ENCODE data around the gene RNF19B.

The RNF19B gene

DNA sequence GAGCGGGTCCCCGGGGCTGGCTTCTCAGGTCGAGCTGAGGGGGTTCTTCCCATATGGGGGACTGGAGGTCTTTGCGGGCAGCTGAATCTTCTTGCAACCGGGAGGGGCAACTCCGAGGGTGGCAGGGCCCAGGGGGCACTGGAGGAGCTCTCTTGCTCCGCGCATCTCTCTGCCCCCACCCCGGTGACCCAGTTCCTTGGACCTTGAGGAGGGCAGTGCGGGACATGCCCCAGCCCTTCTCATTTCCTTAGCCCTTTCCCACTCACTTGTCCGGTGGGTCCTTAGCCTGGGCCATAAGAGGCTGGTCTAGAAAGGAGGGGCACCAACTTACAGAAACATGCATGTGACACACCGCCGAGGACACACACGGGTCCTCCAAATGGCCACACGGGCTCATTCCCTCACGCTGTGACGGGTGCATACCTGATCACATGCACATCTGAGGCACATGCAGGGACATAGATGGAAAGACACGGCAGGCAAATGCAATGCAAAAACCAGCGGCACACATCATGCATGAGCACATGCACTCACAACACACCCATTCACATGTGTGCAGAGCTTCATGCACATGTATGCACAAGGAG, 77.7 kb downstream of the RNF19B start:
- DNase-seq (ENCODE audit: low read depth) = no peak
